Measurements from ENCODE around the gene GCC1.

Gene GCC1, protein sequence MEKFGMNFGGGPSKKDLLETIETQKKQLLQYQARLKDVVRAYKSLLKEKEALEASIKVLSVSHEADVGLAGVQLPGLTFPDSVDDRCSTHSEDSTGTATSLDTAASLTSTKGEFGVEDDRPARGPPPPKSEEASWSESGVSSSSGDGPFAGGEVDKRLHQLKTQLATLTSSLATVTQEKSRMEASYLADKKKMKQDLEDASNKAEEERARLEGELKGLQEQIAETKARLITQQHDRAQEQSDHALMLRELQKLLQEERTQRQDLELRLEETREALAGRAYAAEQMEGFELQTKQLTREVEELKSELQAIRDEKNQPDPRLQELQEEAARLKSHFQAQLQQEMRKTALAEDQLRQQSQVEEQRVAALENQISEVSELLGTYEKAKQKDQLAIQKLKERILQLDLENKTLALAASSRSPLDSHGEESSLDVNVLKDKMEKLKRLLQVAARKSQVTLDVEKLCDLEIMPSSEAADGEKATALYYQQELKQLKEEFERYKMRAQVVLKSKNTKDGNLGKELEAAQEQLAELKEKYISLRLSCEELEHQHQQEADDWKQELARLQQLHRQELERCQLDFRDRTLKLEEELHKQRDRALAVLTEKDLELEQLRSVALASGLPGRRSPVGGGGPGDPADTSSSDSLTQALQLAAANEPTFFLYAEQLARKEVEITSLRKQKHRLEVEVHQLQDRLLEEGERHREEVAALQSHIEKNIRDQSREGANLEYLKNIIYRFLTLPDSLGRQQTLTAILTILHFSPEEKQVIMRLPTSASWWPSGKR

DNA sequence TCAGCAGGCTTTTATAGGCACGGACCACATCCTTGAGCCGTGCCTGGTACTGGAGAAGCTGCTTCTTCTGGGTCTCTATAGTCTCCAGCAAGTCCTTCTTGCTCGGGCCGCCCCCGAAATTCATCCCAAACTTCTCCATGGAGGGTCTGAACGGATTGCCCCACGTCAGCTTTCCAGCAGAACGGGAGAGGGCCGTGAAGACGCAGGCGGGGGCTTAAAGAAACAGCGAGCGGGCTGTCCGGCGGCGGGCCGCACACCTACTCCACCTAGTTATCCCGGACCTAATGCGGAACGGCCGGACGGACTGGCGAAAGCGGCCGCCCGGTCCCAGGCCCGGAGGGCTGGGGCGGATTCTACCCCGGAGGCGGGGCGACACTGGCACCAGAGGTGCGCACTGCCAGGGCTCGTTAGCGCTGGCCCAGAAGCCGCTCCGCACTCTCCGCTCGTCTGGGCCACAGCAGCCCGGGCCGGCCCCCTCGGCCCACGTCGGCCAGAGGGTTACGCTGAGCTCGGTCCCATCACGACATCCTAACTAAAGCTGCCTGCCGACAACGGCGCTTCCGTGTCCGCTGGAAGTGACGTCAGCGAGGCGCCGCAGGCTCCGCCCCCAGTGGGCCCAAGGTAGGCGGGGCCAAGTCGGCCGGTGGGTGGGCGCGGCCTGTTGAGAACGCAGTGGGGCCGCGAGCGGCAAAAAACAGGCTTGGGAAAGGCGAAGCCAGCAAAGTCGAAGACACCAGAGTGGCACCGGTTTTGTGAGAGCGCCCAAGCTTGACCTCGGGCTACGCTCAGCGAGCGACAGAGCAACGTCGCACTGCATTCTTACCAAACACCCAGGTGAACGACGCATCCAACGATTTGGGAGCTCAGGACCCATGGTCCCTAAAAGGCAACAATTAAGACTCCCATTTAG is at the start of gene GCC1:
GCC1 (minus strand) TSS at position 553 of the 910 bp plus-strand sequence; CDS start at position 139, 414 bp downstream.
- no peaks in the 10 kb centered on the region for H3K27me3 ChIP-seq (ENCODE audit: insufficient read depth, low read length)
- H3K4me3 ChIP-seq (ENCODE audit: low read length) = peak within 1 kb of the TSS; percentile 63
- no peaks in the 10 kb centered on the region for H3K9me3 ChIP-seq (ENCODE audit: low read length)
- peaks cover 39% of the 10 kb centered on the region for H3K4me1 ChIP-seq (ENCODE audit: insufficient read depth, low read length)
- peak within 1 kb of the TSS; percentile 39 for H2AFZ ChIP-seq (ENCODE audit: low read depth, low read length)
- peaks cover 44% of the 10 kb centered on the region for H3K36me3 ChIP-seq (ENCODE audit: insufficient read depth, low read length)

- Histone ChIP-seq H2AFZ (ENCODE audit: low read depth, low read length) (no peak overlapping the region), H3K4me1 (ENCODE audit: insufficient read depth, low read length) (no peaks in the 10 kb centered on the region), H3K36me3 (ENCODE audit: insufficient read depth, low read length) (no peaks in the 10 kb centered on the region), H3K9me3 (ENCODE audit: low read length) (no peaks in the 10 kb centered on the region), H3K4me3 (ENCODE audit: low read length) (no peak overlapping the region), H3K27me3 (ENCODE audit: insufficient read depth, low read length) (no peaks in the 10 kb centered on the region)
Observed at GRCh38 chr7:127632276-127632910, 47.0 kb upstream of the GCC1 start.

DNA sequence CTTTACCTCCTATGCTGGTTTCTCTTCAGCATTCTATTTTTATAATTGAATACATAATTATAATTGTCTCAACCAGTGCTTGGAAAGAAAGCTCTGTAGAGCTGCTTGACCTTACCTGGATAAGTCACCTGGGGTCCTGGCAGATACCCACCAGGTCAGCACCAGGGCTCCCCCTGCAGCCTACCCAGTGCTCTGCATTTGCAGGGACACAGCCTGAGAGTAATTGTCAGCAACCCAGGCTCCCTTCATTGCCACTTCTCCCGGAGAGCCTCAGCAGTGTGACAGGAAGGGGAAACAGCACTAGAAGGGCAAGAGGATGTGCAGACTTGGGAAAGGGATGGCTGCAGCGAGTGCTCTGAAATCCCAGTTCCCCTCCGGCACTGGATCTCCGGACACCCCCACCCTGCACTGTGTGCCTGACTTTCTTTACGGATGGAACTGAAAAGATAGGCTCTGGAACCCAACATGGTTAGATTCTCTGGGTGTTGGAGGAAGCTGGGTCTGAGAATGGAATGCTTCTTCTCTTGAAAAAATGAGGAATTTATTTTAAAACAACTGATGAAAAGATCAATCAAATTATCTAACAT is 44.0 kb upstream of the GCC1 start:
- H3K4me1 ChIP-seq (ENCODE audit: insufficient read depth, low read length) = no peaks in the 10 kb centered on the region
- H2AFZ ChIP-seq (ENCODE audit: low read depth, low read length) = no peak overlapping the region
- H3K4me3 ChIP-seq (ENCODE audit: low read length) = no peak overlapping the region
- no peaks in the 10 kb centered on the region for H3K27me3 ChIP-seq (ENCODE audit: insufficient read depth, low read length)
- H3K9me3 ChIP-seq (ENCODE audit: low read length) = no peaks in the 10 kb centered on the region
- H3K36me3 ChIP-seq (ENCODE audit: insufficient read depth, low read length) = no peaks in the 10 kb centered on the region

DNA sequence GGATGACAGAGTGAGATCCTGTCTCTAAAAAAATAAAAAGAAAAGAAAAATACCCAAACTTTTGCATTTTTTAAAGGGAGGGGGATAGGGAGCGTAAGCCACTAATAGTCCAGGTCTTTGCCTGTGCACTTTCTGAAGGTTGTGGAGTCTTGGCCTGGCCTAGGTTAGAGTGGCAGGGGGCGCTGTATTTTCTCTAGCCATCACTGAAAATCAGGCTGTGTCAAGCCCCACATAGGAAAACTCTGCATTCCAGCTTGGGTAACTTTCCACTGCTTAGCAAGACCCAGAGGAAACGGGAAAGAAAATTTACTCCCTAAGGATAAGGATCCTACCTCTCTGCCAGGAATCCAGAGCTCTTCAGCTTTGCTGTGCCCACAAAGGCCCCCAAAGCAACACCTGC is 43.0 kb upstream of the GCC1 start:
- Histone ChIP-seq H3K4me3 (ENCODE audit: low read length) (no peak overlapping the region), H3K36me3 (ENCODE audit: insufficient read depth, low read length) (no peaks in the 10 kb centered on the region), H3K4me1 (ENCODE audit: insufficient read depth, low read length) (no peaks in the 10 kb centered on the region), H2AFZ (ENCODE audit: low read depth, low read length) (no peak overlapping the region), H3K27me3 (ENCODE audit: insufficient read depth, low read length) (no peaks in the 10 kb centered on the region), H3K9me3 (ENCODE audit: low read length) (no peaks in the 10 kb centered on the region)

DNA sequence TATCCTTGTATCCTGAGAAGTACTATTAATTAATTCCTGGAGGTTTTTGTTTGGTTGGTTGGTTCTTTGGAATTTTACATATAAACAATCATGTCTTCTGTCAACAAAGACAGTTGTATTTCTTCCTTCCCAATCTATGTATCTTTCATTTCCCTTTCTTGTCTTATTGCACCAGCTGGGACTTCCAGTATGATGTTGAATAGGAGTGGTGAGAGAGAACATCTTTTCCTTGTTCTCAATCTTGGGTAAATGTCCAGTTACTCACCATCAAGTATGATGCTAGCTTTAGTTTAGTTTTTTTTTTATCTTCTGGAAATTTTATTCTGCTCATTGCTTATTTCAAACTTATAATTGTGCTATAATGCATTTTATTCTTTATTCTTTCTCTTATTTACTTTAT is 39.9 kb upstream of the GCC1 start:
- no peaks in the 10 kb centered on the region for H3K4me1 ChIP-seq (ENCODE audit: insufficient read depth, low read length)
- H3K27me3 ChIP-seq (ENCODE audit: insufficient read depth, low read length) = peaks cover 18% of the 10 kb centered on the region
- no peak overlapping the region for H3K4me3 ChIP-seq (ENCODE audit: low read length)
- no peaks in the 10 kb centered on the region for H3K36me3 ChIP-seq (ENCODE audit: insufficient read depth, low read length)
- H2AFZ ChIP-seq (ENCODE audit: low read depth, low read length) = no peak overlapping the region
- H3K9me3 ChIP-seq (ENCODE audit: low read length) = no peaks in the 10 kb centered on the region

GRCh38 chr7:127620406-127621233 is 35.2 kb upstream of the GCC1 start:
- H3K4me1 ChIP-seq (ENCODE audit: insufficient read depth, low read length) = no peaks in the 10 kb centered on the region
- H3K9me3 ChIP-seq (ENCODE audit: low read length) = no peaks in the 10 kb centered on the region
- no peak overlapping the region for H3K4me3 ChIP-seq (ENCODE audit: low read length)
- no peaks in the 10 kb centered on the region for H3K36me3 ChIP-seq (ENCODE audit: insufficient read depth, low read length)
- peaks cover 63% of the 10 kb centered on the region for H3K27me3 ChIP-seq (ENCODE audit: insufficient read depth, low read length)
- no peak overlapping the region for H2AFZ ChIP-seq (ENCODE audit: low read depth, low read length)

GRCh38 chr7:127619681-127620405 is 34.4 kb upstream of the GCC1 start:
- no peaks in the 10 kb centered on the region for H3K9me3 ChIP-seq (ENCODE audit: low read length)
- H2AFZ ChIP-seq (ENCODE audit: low read depth, low read length) = no peak overlapping the region
- no peaks in the 10 kb centered on the region for H3K36me3 ChIP-seq (ENCODE audit: insufficient read depth, low read length)
- no peak overlapping the region for H3K4me3 ChIP-seq (ENCODE audit: low read length)
- peaks cover 70% of the 10 kb centered on the region for H3K27me3 ChIP-seq (ENCODE audit: insufficient read depth, low read length)
- H3K4me1 ChIP-seq (ENCODE audit: insufficient read depth, low read length) = no peaks in the 10 kb centered on the region

DNA sequence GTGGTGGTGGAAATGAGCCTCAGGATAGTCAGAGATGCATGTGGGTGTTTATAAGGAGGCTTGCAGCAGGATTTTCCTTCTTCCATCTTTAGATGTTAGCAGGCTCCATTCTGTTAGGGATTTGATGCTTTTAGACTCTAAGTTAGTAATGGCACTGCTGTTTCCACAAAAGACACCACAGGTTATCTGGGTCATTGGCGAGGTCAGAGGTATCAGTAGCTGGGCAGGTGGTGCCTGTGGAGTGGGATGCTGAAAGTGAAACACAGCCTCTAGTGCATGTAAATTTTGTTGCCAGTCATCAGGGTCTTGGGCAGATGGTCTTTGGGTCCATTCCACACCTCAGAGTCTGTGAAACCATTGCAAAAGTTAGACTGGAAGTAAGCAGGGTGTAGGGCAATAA is 33.4 kb upstream of the GCC1 start:
- Histone ChIP-seq H3K27me3 (ENCODE audit: insufficient read depth, low read length) (peaks cover 72% of the 10 kb centered on the region), H3K4me1 (ENCODE audit: insufficient read depth, low read length) (no peaks in the 10 kb centered on the region), H2AFZ (ENCODE audit: low read depth, low read length) (no peak overlapping the region), H3K36me3 (ENCODE audit: insufficient read depth, low read length) (no peaks in the 10 kb centered on the region), H3K4me3 (ENCODE audit: low read length) (no peak overlapping the region), H3K9me3 (ENCODE audit: low read length) (no peaks in the 10 kb centered on the region)

DNA sequence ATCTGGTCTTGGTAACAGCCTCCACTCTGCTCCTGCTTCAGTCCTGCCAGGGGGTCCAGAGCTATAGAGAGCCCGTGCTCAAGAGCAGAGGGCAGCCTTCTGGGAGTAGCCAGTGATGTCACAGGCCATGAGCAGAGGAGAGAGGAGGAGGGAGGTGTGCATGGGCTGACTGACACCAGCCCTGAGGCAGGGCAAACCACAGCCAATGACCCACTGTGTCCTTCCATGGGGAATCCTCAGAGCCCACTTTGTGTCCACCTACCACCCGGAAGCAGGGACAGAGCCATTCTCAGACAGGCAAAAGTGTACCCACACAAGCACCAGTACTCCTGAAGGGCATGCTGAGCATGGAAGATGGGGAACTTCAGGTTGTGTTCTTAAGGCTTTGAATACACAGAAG is 32.6 kb upstream of the GCC1 start, which contains the start of gene PAX4:
PAX4 (minus strand) TSS at position 101 of the 400 bp plus-strand sequence. CDS start 2,214 bp downstream, outside the sequence.
- Histone ChIP-seq H3K4me1 (ENCODE audit: insufficient read depth, low read length) (no peaks in the 10 kb centered on the region), H2AFZ (ENCODE audit: low read depth, low read length) (no peak within 1 kb of the TSS), H3K36me3 (ENCODE audit: insufficient read depth, low read length) (no peaks in the 10 kb centered on the region), H3K9me3 (ENCODE audit: low read length) (no peaks in the 10 kb centered on the region), H3K27me3 (ENCODE audit: insufficient read depth, low read length) (peaks cover 72% of the 10 kb centered on the region), H3K4me3 (ENCODE audit: low read length) (no peak within 1 kb of the TSS)

GRCh38 chr7:127616724-127617123 is 31.3 kb upstream of the GCC1 start:
- no peaks in the 10 kb centered on the region for H3K36me3 ChIP-seq (ENCODE audit: insufficient read depth, low read length)
- H3K4me3 ChIP-seq (ENCODE audit: low read length) = no peak overlapping the region
- peaks cover 2% of the 10 kb centered on the region for H3K9me3 ChIP-seq (ENCODE audit: low read length)
- peaks cover 70% of the 10 kb centered on the region for H3K27me3 ChIP-seq (ENCODE audit: insufficient read depth, low read length)
- no peak overlapping the region for H2AFZ ChIP-seq (ENCODE audit: low read depth, low read length)
- H3K4me1 ChIP-seq (ENCODE audit: insufficient read depth, low read length) = no peaks in the 10 kb centered on the region

- Histone ChIP-seq H3K4me1 (ENCODE audit: insufficient read depth, low read length) (no peaks in the 10 kb centered on the region), H3K9me3 (ENCODE audit: low read length) (peaks cover 6% of the 10 kb centered on the region), H3K27me3 (ENCODE audit: insufficient read depth, low read length) (peaks cover 26% of the 10 kb centered on the region), H2AFZ (ENCODE audit: low read depth, low read length) (no peak overlapping the region), H3K4me3 (ENCODE audit: low read length) (no peak overlapping the region), H3K36me3 (ENCODE audit: insufficient read depth, low read length) (no peaks in the 10 kb centered on the region)
Observed at GRCh38 chr7:127612263-127612662, 26.9 kb upstream of the GCC1 start.

All from neuron (in vitro differentiated cells).